K562 (cell line): ENCODE data around the gene XRCC3. TPM values are rescaled to one million over a fixed set of nuclear protein-coding genes. Genes with fewer than 3 reads are reported as not detected.

Experiments
- ADNP ChIP-seq: fragments of 200-800 bp; sonication (Bioruptor generic); IDR thresholded peaks from 2 replicates; pipeline ENCODE4 v1.6.1; 2016; ENCODE audit warnings: missing genetic modification characterization, missing compliant biosample characterization
- CREBBP ChIP-seq: IDR thresholded peaks from one replicate; pipeline ENCODE4 v1.6.1; 2012; ENCODE audit warnings: low read depth, mild to moderate bottlenecking, control low read depth, inconsistent platforms, low read length
- NFE2 ChIP-seq: IDR thresholded peaks from 2 replicates; pipeline ENCODE4 v1.6.1; 2014; ENCODE audit warnings: antibody characterized with exemption, low read depth
- NR0B1 ChIP-seq: fragments of 450-650 bp; IDR thresholded peaks from one replicate; pipeline ENCODE4 v1.6.1; 2018; ENCODE audit warnings: mild to moderate bottlenecking, moderate library complexity; ENCODE audit not compliant: partially characterized antibody
- ZNF12 ChIP-seq: sonication (generic); formaldehyde crosslinking; IDR thresholded peaks from 2 replicates; pipeline ENCODE4 v1.4.0; 2020; ENCODE audit warnings: mild to moderate bottlenecking, missing genetic modification reagents
- polyA plus RNA-seq, 8 experiments: library from polyadenylated mRNA; depleted of rRNA in 4 of 8; stranded (reverse) in 5 of 8; unstranded in 3 of 8; fragments of >200 nt; fragmentation: Nextera tagmentation in 2 of 8; fragmentation: Illumina TruSeq in 1 of 8; extraction: Ambion mirVana in 2 of 8; extraction: Trizol in 1 of 8; gene quantifications; 2 replicates each; pipeline versions ENCODE4 v1.2.1 to v1.2.3, GENCODE V29; 2011 to 2014; ENCODE audit warnings: inconsistent platforms in 1 of 8, missing spikeins in 1 of 8
- total RNA-seq, 7 experiments: library from RNA; depleted of rRNA in 6 of 7; stranded (reverse); fragments of >200 nt in 6 of 7; fragmentation: Illumina TruSeq in 2 of 7; extraction: Trizol in 2 of 7; gene quantifications; 2 replicates each; pipeline versions ENCODE4 v1.2.1 to v1.2.3, GENCODE V29; 2011 to 2021; ENCODE audit warnings: low replicate concordance in 1 of 7
- TF ChIP-seq, protein P1 (sequence below), 2 experiments: IDR thresholded peaks in 1 of 2; conservative IDR thresholded peaks in 1 of 2; 2 replicates each; pipeline ENCODE4 v1.6.1; 2016; ENCODE audit warnings: low read depth in 2 of 2, mild to moderate bottlenecking in 1 of 2, missing compliant biosample characterization in 1 of 2, missing genetic modification characterization in 1 of 2, moderate library complexity in 1 of 2
- TF ChIP-seq, protein P2 (sequence below): IDR thresholded peaks from 2 replicates; pipeline ENCODE4 v1.6.1; 2011; ENCODE audit warnings: borderline replicate concordance, low read depth, mild to moderate bottlenecking, moderate library complexity, low read length; ENCODE audit not compliant: insufficient read depth, poor library complexity, severe bottlenecking
- TF ChIP-seq, protein P3 (sequence below): sonication (generic); formaldehyde crosslinking; IDR thresholded peaks from 2 replicates; pipeline ENCODE4 v1.9.0; 2022; ENCODE audit warnings: mild to moderate bottlenecking, missing genetic modification reagents

The XRCC3 gene
- total and polyA plus RNA-seq, 9 of the 15 experiments (the other 6 are each of a cell fraction or from before 2014, with no cell fraction given) = 0.34 to 59.3 (median 30.3) TPM

GRCh38 chr14:103718572-103718971 is 3.3 kb upstream of the XRCC3 start (continued):
- TF ChIP-seq, protein P1, sequence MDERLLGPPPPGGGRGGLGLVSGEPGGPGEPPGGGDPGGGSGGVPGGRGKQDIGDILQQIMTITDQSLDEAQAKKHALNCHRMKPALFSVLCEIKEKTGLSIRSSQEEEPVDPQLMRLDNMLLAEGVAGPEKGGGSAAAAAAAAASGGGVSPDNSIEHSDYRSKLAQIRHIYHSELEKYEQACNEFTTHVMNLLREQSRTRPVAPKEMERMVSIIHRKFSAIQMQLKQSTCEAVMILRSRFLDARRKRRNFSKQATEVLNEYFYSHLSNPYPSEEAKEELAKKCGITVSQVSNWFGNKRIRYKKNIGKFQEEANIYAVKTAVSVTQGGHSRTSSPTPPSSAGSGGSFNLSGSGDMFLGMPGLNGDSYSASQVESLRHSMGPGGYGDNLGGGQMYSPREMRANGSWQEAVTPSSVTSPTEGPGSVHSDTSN (CRISPR knock-in tag; IDR thresholded peaks at IDR 0.05; ENCODE audit: low read depth) = no peak
- TF ChIP-seq, protein P1 (tag; conservative IDR thresholded peaks at IDR 0.05; ENCODE audit: low read depth) = peak; percentile 80
- TF ChIP-seq, protein P2, sequence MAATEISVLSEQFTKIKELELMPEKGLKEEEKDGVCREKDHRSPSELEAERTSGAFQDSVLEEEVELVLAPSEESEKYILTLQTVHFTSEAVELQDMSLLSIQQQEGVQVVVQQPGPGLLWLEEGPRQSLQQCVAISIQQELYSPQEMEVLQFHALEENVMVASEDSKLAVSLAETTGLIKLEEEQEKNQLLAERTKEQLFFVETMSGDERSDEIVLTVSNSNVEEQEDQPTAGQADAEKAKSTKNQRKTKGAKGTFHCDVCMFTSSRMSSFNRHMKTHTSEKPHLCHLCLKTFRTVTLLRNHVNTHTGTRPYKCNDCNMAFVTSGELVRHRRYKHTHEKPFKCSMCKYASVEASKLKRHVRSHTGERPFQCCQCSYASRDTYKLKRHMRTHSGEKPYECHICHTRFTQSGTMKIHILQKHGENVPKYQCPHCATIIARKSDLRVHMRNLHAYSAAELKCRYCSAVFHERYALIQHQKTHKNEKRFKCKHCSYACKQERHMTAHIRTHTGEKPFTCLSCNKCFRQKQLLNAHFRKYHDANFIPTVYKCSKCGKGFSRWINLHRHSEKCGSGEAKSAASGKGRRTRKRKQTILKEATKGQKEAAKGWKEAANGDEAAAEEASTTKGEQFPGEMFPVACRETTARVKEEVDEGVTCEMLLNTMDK = no peak
- TF ChIP-seq NFE2 (no peak), CREBBP (no peak), ADNP (no peak), ZNF12 (CRISPR knock-in tag) (no peak), NR0B1 (no peak)
- TF ChIP-seq, protein P3, sequence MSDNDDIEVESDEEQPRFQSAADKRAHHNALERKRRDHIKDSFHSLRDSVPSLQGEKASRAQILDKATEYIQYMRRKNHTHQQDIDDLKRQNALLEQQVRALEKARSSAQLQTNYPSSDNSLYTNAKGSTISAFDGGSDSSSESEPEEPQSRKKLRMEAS (CRISPR knock-in tag) = peak; percentile 21; the same call in 1 of the 2 replicates
